GM19351 (cell line): ENCODE results near the gene SCAMP4.
"Not testable (repeated sequence)": the region's sequence is repeated elsewhere in the genome, so short reads cannot be mapped to it uniquely, and the experiment has no call there.

Experiments
- ATAC-seq: cut with Tn5 transposase; IDR thresholded peaks from one replicate; pipeline ENCODE4 v1.9.1; 2021; ENCODE audit warnings: mild to moderate bottlenecking, moderate library complexity; ENCODE audit not compliant: unreplicated experiment

Gene SCAMP4

DNA sequence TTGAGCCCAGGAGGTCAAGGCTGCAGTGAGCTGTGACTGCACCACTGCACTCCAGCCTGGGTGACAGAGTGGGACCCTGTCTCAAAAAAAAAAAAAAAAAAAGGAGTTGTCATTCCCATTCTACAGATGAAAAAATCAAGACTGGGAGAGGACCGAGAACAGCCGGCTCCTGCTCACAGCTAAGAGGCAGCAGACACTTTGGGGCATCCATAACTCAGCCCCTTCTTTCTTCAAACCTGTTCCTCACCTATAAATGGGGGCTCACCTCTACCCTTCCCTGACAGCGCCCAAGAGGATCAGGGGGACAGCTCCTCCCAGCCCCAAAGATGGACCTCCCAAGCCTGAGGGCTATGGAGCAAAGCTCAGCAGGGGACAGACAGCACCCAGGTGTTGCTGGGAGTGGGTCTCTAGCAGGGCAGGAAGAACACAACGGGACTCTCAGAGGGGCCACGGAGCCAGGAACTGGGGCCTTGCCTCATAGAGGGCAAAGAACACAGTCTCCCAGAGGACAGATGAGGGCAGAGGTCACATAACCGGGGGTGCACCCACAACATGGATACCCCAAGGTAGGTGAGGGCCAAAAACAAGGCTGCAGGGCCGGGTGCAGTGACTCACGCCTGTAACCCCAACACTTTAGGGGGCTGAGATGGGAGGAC lies 38.4 kb upstream of the SCAMP4 start:
- no peak for ATAC-seq

DNA sequence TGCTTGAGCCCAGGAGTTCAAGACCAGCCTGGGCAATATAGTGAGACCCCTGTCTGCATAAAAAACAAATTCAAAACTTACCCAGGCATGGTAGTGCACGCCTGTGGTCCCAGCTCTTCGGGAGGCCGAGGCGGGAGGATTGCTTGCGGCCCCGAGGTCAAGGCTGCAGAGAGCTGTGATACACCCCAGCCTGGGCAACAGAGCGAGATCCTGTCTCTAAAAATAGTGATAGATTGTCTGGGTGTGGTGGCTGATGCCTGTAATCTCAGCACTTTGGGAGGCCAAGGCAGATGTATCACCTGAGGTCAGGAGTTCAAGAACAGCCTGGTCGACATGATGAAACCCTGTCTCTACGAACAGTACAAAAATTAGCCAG lies 37.9 kb upstream of the SCAMP4 start:
- ATAC-seq = no peak

DNA sequence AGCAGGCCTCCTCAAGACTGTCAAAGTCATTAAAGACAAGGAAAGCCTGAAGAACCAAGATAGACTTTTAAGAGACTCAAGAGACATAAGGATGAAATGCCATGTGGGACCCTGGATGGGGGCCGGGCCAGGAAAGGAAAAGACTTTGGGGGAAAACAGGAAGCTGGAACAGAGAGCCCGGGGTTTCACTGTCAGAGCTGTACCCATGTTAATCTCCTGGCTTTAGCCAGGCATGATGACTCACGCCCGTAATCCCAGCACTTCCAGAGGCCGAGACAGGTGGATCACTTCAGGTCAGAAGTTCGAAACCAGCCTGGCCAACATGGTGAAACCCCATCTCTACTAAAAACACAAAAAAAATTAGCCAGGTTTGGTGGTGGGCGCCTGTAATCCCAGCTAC lies 36.2 kb upstream of the SCAMP4 start:
- ATAC-seq = no peak

DNA sequence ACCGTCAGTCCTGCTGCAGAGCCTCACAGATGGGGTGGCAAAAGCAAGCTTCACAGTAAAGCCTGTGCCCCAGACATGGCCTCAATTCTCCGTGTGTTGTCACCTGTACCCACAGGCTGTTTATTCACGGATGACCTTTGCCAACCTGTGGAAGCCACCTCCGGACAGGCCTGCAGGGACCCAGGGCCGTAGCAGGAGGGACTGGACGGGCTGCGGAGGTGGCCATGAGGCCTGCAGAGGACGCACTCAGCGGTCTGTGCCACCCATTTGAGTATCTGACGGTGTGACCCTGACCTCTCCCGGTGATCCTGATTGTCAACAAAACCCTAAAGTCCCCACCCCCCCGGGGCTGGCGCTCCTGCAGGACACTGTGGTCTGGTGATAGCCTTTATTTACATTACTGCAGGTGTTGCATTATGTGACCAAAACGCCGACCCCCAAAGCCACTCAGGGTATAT lies 34.0 kb upstream of the SCAMP4 start:
- no peak for ATAC-seq

DNA sequence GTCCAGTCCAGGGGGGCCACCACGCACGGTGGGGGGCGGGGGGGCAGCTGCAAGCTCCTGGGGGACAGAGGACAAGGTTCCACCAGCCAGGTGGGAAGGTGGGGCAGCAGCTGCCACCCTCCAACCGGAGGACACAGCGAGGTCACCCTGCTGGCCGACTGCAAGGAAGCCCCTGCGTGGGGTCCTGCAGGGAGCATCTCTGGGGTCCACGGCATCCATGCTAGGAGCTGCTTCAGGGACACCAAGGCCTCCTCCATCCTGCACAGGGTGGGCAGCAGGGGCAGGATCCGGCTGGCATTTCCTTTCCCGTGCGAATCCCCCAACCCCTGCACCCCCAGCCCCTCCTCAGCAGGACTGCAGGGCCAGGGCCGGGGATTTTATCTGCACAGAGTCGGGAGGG lies 33.6 kb upstream of the SCAMP4 start:
- no peak for ATAC-seq

DNA sequence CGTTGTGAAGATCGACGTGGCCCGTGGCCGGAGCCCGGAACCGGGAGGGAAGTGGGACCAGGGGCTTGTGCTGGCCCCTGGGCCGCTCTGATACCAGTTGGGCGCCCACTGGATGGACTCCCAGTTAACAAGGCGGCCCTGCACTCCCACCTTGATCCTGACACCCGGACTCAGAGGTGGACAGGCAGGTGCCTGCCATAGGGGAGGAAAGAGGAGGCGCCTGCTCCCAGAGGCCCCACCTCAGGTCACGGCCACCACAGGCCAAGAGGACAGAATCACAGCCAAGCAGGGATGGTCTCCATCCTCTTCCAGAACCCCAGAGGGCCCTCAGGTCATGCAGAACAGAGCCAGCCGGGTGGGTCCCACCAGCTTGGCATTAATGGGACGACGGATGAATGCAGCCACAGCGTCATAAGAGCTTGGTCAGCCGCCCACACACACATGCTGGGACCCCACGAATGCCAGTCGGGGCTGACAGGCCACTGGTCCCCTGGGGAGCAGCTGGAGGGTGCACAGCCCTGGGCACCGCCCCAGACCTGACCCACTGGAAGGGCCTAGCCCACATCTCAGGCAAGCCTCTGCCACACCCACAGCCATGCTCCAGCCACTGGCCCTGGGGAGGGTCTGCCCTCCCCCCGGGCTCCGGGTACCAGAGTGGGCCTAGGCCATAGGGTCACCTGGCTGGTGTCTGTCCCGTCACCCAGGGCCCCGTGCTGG lies 32.2 kb upstream of the SCAMP4 start:
- ATAC-seq = no peak

DNA sequence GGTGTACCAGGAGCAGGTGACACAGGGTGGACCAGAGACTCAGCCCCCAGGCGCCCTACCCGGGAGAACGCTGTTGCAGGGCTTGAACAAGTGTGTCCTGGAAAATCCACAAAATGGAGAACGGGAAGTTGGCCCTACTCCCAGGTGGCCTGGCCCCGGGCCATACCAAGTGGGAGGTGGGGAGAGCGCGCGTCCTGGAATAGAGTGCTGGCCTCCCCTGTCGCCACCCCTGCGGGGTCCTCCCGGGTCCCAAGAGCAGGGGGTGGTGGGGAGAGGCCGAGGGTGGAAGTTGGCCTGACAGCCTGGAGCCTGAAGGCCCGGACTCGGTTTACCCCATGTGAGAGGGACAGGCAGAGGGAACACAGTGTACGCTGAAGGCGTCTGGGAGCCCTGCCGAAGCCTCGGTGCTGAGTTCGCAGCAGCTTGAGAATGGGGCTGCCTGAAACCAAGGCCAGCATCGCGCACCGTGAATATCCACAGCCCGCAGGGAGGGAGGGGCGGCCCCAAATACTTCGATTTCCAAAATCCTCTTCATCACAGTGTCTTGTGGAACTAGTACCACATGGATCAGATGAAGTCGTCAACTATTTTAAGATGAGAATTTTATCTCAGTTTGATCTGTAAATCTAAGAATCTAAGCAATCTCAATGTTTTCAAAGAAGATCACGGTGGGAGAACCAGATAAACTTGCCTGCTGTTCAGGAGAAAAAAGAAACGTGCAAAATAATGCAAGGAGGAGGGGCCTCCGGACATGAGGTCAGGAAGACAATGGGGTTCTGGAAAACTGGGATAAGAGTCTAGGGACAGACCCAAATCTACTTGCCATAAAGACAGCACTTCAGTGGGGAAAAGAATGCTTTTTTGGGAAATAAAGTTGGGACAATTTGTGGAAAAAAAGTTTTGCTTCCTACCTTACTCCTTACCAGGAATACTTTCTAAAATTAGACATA lies 31.4 kb upstream of the SCAMP4 start:
- ATAC-seq = no peak

DNA sequence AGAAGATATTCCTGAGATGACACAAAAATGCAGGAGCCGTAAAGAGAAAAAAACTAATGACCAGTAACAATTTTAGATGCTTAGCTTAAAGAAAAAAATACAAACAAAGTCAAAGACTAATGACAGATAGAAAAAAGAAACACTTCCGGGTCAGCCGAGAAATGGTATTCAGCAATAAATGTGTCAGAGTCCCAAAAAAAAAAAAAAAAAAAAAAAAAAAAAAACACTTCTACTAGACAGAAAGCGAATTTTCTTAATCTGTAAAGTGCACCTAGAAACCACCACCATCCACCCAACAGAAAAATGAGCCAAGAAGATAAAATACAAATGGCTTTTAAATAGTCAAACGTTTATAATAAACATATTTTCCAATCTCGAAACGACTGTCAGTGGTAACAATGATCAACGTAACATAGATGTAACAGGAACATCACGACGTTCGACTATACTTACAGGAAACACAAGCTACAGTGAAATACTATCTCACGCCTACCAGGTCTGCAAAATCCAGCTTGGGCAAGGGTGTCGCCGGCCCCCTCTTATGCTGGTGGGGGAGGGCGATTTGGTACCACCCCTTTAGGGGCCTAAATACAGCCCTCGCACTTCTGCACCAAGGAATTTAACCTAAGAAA lies 30.5 kb upstream of the SCAMP4 start:
- no peak for ATAC-seq

DNA sequence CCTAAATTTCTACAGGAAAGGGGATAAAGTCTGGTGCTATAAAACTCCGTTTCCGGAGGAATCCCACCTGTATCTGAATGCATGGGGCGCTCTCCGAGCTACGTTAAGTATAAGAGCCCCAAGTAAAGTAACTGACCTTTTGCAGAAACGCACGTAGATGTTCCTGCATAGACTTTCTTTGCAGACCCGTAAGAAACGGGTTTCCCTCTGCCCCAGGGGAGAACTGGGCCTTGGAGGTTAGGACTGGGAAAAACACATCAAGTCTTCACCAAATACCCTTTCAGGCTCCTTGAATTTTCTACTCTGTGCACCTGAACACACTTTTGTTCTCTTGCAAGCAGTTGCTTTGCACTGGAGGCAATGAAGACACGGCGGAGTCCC lies 29.9 kb upstream of the SCAMP4 start:
- ATAC-seq = not testable (repeated sequence)

DNA sequence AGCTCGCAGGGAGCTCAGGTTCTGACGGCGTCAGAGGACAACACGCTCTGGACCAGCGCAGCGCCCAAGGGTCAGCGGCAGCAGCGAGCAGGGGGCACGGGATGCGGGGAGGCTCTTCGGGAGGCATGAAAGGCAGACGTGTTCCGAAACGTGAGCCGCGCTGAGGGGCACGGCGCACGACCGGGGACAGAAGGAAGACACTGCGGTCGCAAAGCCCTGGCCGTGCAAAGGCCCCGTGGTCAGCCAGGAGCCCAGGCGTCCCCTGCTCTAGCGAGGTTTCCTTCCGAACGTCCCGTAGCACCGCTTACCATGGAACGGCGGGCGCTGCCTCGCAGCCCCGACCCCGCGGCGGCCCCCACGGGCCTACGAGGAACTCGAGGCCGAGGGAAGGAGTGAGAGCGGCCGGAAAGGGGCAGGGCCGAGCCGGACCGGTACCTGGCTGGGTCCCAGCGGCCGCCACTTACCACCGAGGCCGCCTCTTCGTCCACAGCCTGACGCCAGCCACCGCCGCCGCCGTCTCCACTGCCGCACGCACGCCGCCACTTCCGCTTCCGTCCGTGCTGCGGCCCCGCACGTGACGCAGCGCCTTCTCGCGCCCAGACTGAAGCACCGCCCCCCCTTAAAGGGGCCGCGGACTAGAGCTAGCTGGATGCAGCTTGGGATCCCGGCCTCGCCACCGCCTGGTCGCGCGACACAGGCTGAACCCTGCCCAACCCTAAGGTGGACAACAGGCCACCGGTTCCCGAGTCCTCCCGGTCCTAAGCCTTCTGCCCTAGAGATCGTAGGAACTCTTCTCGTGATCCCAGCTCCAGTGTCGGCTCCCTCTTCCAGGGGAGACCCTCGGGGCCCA lies 29.3 kb upstream of the SCAMP4 start:
- peak; percentile 92 for ATAC-seq

DNA sequence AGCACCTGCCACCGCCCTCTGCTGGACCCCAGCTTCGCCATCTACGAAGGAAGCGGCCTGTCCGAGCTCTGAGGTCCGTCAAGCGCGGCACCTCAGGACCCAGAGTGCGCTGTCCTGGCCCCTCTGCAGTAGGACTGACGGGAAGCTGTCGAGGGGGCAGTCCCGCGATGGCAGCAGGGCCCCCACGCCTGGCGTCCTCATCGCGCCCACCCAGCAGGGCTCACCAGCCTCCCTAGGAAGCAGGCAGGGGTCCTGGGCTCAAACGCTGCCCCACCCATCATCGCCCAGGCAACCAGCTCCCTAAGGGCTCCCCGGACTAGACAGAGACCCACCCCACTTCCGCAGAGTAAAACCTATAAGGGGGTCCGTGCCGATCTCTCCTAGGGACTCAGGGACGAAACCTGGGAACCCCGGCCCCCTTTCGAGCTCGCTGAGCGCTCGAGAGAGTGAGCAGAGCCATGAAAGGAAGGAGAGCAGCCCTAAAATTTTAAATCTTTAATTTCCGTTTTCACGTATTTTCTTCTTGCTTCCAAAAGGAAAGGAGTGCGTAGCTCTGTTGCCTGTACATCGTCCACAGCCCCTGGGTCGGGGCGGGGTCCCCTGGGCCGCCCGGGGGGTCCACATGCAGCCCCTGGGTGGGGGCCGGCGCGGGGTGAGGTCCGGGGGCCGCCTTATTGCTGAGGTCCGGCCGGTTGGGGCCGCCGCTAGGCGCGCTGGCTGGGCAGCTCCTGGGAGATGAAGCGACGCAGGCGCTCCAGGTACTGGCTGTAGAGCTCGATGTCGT lies 28.5 kb upstream of the SCAMP4 start:
- not testable (repeated sequence) for ATAC-seq

DNA sequence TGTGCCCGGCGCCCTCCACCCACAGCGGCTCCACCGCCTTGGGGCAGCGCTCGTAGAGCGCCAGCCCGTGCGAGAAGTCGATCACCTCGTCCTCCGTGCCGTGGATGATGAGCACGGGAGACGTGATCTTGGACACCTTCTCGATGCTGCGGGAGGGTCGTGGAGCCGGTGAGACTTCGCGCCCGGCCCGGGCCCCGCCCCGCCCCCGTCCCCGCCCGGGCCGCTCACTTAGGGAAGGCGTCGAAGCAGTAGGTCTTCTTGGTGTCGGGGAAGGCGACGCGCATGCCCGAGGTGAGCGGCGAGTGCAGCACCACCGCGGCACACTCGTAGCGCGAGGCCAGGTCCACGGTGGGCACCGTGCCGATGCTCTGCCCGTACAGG lies 27.9 kb upstream of the SCAMP4 start:
- not testable (repeated sequence) for ATAC-seq

DNA sequence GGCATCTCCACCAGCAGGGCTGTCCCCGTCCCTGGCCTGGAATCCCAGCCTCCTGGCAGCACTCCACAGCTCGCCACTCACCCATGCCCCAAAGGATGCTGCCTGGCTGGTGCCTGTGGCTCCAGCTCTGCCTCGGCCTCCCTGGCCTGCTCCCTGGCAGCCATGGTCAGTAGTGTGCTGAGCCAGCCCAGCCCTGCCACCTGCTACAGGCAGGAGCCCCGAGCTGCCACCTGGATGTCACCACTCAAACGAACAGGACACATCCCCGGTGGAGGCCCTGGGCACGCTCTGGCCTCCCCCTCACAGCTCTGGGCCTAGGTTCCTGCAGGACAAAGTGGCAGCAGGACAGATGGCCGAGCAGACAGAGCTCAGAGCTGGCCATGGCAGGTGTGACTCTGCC lies 26.6 kb upstream of the SCAMP4 start:
- ATAC-seq = not testable (repeated sequence)

DNA sequence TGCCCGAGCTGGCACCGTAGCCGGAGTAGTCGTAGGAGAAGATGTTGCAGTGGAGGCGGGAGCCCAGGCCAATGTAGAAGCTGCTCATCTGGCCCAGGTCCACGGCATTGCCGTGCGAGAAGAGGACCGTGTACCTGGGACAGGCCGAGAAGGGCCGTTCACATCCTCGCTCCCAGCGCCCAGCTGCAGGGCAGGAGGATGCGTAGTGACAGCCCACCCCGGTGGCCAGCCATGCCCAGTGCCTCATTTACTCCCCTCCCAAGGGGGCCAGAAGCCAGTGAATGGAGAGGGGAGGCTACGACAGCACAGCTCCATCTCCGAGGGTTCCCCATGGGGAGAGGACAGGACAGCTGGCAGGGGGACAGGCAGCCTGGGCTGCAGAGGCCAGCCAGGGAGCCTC lies 25.2 kb upstream of the SCAMP4 start:
- not testable (repeated sequence) for ATAC-seq

DNA sequence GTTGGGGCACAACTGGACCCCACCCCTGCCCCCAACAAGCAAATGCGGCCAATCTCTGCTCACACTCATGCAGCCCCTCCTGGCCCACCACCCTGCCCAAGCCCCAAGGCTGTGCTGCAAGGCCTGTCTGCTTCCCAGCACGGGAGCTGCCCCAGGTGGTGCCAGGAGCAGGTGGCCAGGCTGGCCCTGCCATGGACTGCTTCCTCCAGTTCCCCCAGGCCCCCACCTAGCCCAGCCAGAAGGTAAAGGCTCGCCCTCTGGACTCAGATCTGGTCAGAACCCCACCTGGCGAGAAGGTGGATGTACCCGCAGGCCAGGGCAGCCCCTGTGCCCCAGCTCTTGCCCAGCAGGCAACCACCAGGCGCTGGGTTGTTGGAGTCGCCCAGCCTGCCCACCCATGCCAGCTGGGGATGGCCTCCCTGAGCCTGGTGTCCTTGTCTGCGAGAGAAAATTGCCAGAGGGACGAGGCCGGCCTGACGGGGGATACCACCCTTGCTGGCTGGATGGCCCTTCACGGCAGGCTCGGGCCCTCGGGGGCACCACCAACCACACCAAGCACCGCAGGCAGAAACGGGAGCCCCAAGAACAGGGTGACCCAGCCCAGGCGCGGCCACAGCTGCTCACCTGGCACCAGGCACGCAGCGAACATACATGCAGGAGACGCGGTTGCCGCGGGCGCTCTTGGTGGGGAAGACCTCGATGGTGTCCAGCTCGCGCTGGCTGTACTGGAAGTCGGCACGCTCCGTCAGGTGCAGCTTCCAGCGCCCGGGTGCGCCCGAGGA lies 24.4 kb upstream of the SCAMP4 start:
- ATAC-seq = no peak

DNA sequence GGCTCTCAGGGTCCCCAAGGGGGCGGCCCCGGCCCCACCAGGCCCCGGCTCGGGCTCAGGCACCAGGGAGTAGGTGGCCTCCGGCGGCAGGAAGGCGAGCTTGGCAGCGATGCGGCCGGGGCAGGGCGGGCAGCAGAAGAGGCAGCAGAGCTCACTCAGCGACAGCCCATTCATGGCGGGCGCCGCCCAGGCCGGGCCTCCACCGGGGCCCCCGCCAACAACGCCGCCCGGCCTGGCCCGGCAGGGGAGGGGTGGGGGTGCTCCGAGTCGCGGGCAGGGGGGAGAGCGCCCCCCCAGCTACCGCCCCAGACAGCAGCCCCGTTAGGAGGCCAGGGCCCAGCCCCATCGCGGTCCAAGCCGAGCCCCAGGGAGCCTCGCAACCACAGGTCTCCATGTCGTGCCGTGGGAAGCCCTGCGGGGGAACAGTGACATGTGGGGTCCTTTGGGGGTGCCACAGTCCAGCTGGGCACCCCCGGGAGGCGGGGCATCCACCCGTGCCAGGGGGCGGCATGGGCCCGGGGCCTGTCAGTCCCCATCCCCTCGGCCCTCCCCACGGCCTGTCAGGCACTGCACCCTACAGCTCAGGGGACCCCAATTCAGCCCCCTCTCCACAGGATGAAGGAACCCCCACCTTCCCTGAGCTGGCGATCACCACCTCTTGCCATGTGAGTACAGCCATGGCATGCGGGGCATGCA lies 23.7 kb upstream of the SCAMP4 start:
- ATAC-seq = not testable (repeated sequence)

DNA sequence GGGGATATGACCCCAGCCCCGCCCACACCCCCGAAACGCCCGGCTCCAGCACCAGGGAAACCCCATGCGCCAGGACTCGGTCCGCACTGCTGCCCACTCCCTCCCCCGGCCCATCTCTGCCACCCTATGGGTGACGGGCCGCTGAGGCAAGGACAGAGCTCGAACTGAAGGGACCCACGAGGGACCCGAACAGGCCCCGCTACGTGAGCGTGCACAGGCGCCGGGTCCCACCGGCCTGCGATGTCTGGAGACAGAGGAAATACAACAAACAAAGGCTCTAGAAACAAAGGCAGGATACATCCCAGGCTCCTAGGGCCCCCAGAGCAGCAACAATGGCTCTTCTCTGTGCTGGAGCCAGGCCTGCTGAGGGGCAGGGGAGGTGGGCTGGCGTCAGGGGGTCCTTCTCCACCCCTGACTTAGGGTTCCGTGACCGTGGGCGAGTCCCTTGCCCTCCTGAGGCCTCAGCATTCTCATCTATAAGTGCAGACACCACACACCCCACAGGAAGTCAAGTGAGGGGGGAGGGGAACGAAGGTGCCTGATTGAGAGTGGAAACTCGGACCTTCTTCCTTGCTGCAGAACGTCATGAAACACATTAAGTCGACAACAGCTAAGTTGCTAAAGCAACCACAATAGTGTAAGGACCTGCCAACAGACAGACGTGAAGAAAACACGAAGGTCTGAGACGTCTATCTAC lies 23.0 kb upstream of the SCAMP4 start:
- no peak for ATAC-seq
